K562 (cell line): Measurements from ENCODE around the gene IKZF3. TPM values are rescaled to one million over a fixed set of nuclear protein-coding genes. Genes with fewer than 3 reads are reported as not detected.

Experiments used
- ATAC-seq: fragments of 200-7000 bp; cut with Tn5 transposase; 3 replicates; pipeline ENCODE4 v1.9.1; 2020; ENCODE audit warnings: moderate library complexity
- BruUV-seq: library from RNA; stranded (reverse); fragments of 400-500 nt; replicated peaks from 2 replicates; lab custom pipeline; 2021; lab: Mats Ljungman, UMichigan
- CTCF ChIA-PET: fragments of 300-600 bp; formaldehyde crosslinking; extraction: SDS; loops from one replicate; lab custom pipeline; 2021; ENCODE audit warnings: low intra/inter-chr PET ratio; lab: Yijun Ruan, JAX
- POLR2A ChIA-PET: fragments of 300-600, 350-650 bp; sonication (Branson Sonifier 250); formaldehyde crosslinking; extraction: SDS; loops from one replicate; lab custom pipeline; 2021; ENCODE audit warnings: antibody characterized with exemption, inconsistent platforms; lab: Yijun Ruan, JAX
- DNase-seq, 4 experiments: peaks; one replicate each; pipeline versions ENCODE4 v3.0.0 to v3.0.0-alpha.2; 2011 to 2018; ENCODE audit warnings: low spot score in 3 of 4, mixed read lengths in 3 of 4; ENCODE audit errors: extremely low read depth in 1 of 4
- FAIRE-seq: peaks from 2 replicates; lab custom pipeline; 2011; peaks lifted over from hg19 to GRCh38; lab: Jason Lieb, UNC
- H2AFZ ChIP-seq: 2 replicates; pipeline ENCODE4 v1.6.0; 2011; ENCODE audit warnings: low read depth, low read length, control low read depth, inconsistent platforms
- H3K27ac ChIP-seq: fragments of 200-600 bp; 3 replicates; pipeline ENCODE4 v1.8.0; 2011; ENCODE audit warnings: low read depth, mild to moderate bottlenecking, control low read depth, inconsistent platforms, low read length, moderate library complexity, mixed read lengths; ENCODE audit errors: extremely low read depth
- H3K27me3 ChIP-seq, 2 experiments: fragments of 300-600 bp in 1 of 2; 2 replicates in 1 of 2; 3 replicates in 1 of 2; pipeline versions ENCODE4 v1.6.0 to v1.8.0; 2011; ENCODE audit warnings: inconsistent platforms in 2 of 2, low read length in 2 of 2, mild to moderate bottlenecking in 1 of 2, mixed read lengths in 1 of 2, moderate library complexity in 1 of 2; ENCODE audit not compliant: control insufficient read depth in 2 of 2, insufficient read depth in 2 of 2
- H3K36me3 ChIP-seq: fragments of 300-600 bp; 3 replicates; pipeline ENCODE4 v1.8.0; 2011; ENCODE audit warnings: mild to moderate bottlenecking, low read length, inconsistent platforms; ENCODE audit not compliant: control insufficient read depth, insufficient read depth
- H3K4me1 ChIP-seq, 2 experiments: fragments of 200-600 bp in 1 of 2; replicated peaks in 1 of 2; 2 replicates in 1 of 2; 3 replicates in 1 of 2; pipeline versions ENCODE4 v1.5.1 to v1.8.0; 2011; ENCODE audit warnings: inconsistent platforms in 2 of 2, low read length in 2 of 2, mild to moderate bottlenecking in 1 of 2, mixed read lengths in 1 of 2, moderate library complexity in 1 of 2; ENCODE audit not compliant: control insufficient read depth in 2 of 2, insufficient read depth in 2 of 2
- H3K4me2 ChIP-seq: 2 replicates; pipeline ENCODE4 v1.6.1; 2011; ENCODE audit warnings: low read length, control low read depth, inconsistent platforms, mixed read lengths; ENCODE audit not compliant: insufficient read depth
- H3K4me3 ChIP-seq: fragments of 200-600 bp; sonication (generic), shearing (Covaris generic); 2 replicates; pipeline ENCODE4 v1.5.1; 2016; ENCODE audit warnings: control low read depth, inconsistent platforms
- H3K79me2 ChIP-seq: fragments of 200-600 bp; 3 replicates; pipeline ENCODE4 v1.8.0; 2011; ENCODE audit warnings: low read length, inconsistent platforms; ENCODE audit not compliant: control insufficient read depth, insufficient read depth
- H3K9ac ChIP-seq, 2 experiments: 2 replicates each; pipeline versions ENCODE4 v1.6.0 to v1.6.1; 2011; ENCODE audit warnings: low read depth in 2 of 2, low read length in 2 of 2, control low read depth in 1 of 2, inconsistent platforms in 1 of 2, mild to moderate bottlenecking in 1 of 2, mixed read lengths in 1 of 2; ENCODE audit not compliant: insufficient read depth in 1 of 2
- H3K9me1 ChIP-seq: one replicate; pipeline ENCODE4 v1.6.0; 2011; ENCODE audit warnings: inconsistent platforms, mild to moderate bottlenecking, low read length, moderate library complexity; ENCODE audit not compliant: control insufficient read depth, insufficient read depth
- H3K9me3 ChIP-seq: replicated peaks from 2 replicates; pipeline ENCODE4 v1.5.1; 2011; ENCODE audit warnings: low read depth, low read length, inconsistent platforms; ENCODE audit not compliant: control insufficient read depth, insufficient read depth
- H4K20me1 ChIP-seq: replicated peaks from 2 replicates; pipeline ENCODE4 v1.6.1; 2011; ENCODE audit warnings: low read length, inconsistent platforms, mixed read lengths; ENCODE audit not compliant: control insufficient read depth, insufficient read depth
- ELF1 ChIP-seq: fragments of 200-800 bp; sonication (Bioruptor generic); IDR thresholded peaks from 2 replicates; pipeline ENCODE4 v1.6.1; 2016; ENCODE audit warnings: missing genetic modification characterization, missing compliant biosample characterization
- HDAC6 ChIP-seq: IDR thresholded peaks from 2 replicates; pipeline ENCODE4 v1.6.1; 2012; ENCODE audit warnings: low read depth, mild to moderate bottlenecking, control low read depth, inconsistent platforms, low read length, moderate library complexity
- JUND ChIP-seq, 2 experiments: IDR thresholded peaks; 2 replicates in 1 of 2; 3 replicates in 1 of 2; pipeline ENCODE4 v1.6.1; 2011; ENCODE audit warnings: borderline replicate concordance in 2 of 2, low read depth in 2 of 2, low read length in 2 of 2, improper control_type of control experiment in 1 of 2, missing biosample characterization in 1 of 2, missing genetic modification characterization in 1 of 2, missing genetic modification reagents in 1 of 2
- NCOA1 ChIP-seq: fragments of 450-650 bp; IDR thresholded peaks from 2 replicates; pipeline ENCODE4 v1.6.1; 2016; ENCODE audit warnings: low read depth
- NEUROD1 ChIP-seq: fragments of 150-350 bp; IDR thresholded peaks from 2 replicates; pipeline ENCODE4 v1.6.1; 2014; ENCODE audit warnings: borderline replicate concordance, low read length, low read depth; ENCODE audit not compliant: partially characterized antibody
- POLR2B ChIP-seq: fragments of 450-650 bp; IDR thresholded peaks from 2 replicates; pipeline ENCODE4 v1.6.1; 2018; ENCODE audit warnings: low read depth; ENCODE audit not compliant: partially characterized antibody
- TCF15 ChIP-seq: fragments of 250-450 bp; sonication (Bioruptor Pico); IDR thresholded peaks from 2 replicates; pipeline ENCODE4 v1.8.0; 2022; ENCODE audit warnings: moderate library complexity, mild to moderate bottlenecking, inconsistent platforms
- ZBTB12 ChIP-seq: fragments of 250-450 bp; sonication (Bioruptor Pico); IDR thresholded peaks from 2 replicates; pipeline ENCODE4 v1.4.0; 2020
- ZNF133 ChIP-seq: fragments of 250-450 bp; sonication (Bioruptor Pico); IDR thresholded peaks from 2 replicates; pipeline ENCODE4 v1.4.0; 2020; ENCODE audit warnings: mild to moderate bottlenecking
- ZNF431 ChIP-seq: sonication (generic); formaldehyde crosslinking; IDR thresholded peaks from 2 replicates; pipeline ENCODE4 v1.8.0; 2022; ENCODE audit warnings: mild to moderate bottlenecking, missing genetic modification reagents
- WGBS: fragments of 100-300 bp; shearing (Covaris generic); methylation state at CpG from one replicate; pipeline ENCODE4 v1.1.6; 2016; ENCODE audit warnings: low coverage, mixed read lengths; ENCODE audit not compliant: insufficient coverage; ENCODE audit errors: missing lambda C conversion rate; 5-methylcytosine and 5-hydroxymethylcytosine counted together
- in situ Hi-C: fragments of 300-500 bp; cut with MboI; formaldehyde crosslinking; loops from 4 replicates; pipeline ENCODE4 v1.15.0; 2018; ENCODE audit warnings: inconsistent platforms, mixed read lengths
- intact Hi-C: fragments of 100-400 bp; cut with micrococcal nuclease; formaldehyde crosslinking; loops from 2 replicates; pipeline ENCODE4 v1.14.2; 2022
- polyA plus RNA-seq, 8 experiments: library from polyadenylated mRNA; depleted of rRNA in 4 of 8; stranded (reverse) in 5 of 8; unstranded in 3 of 8; fragments of >200 nt; fragmentation: Nextera tagmentation in 2 of 8; fragmentation: Illumina TruSeq in 1 of 8; extraction: Ambion mirVana in 2 of 8; extraction: Trizol in 1 of 8; gene quantifications; 2 replicates each; pipeline versions ENCODE4 v1.2.1 to v1.2.3, GENCODE V29; 2011 to 2014; ENCODE audit warnings: inconsistent platforms in 1 of 8, missing spikeins in 1 of 8
- total RNA-seq, 7 experiments: library from RNA; depleted of rRNA in 6 of 7; stranded (reverse); fragments of >200 nt in 6 of 7; fragmentation: Illumina TruSeq in 2 of 7; extraction: Trizol in 2 of 7; gene quantifications; 2 replicates each; pipeline versions ENCODE4 v1.2.1 to v1.2.3, GENCODE V29; 2011 to 2021; ENCODE audit warnings: low replicate concordance in 1 of 7

IKZF3 gene
- total and polyA plus RNA-seq, 9 of the 15 experiments (the other 6 are each of a cell fraction or from before 2014, with no cell fraction given), result 0.06 to 1.6 (median 0.62) TPM

DNA sequence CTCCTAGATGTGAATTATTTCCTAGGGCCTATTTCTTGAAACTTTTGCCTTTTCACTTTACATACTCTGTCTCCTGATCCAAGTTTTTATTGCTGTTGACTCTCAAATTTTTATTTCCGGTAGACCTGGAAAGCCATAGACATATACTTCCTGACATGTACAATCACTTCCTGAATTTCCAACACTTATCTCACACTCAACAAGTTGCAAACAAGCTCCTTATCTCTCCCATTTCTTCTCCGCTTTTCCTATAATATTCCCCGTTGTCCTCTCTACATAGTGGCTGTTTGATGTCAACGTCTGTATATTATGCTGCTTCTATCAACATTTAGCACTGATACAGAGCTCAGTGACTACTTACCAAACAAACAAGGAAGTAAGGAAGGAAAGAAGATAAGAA lies 59.3 kb downstream of the IKZF3 start:
- Histone ChIP-seq H3K9me1 (no peaks in the 10 kb centered on the region), H3K4me1 (no peaks in the 10 kb centered on the region; a peak in 1 of 5 replicates), H3K9ac (no peak overlapping the region), H3K79me2 (no peaks in the 10 kb centered on the region), H3K36me3 (no peaks in the 10 kb centered on the region), H3K27ac (no peak overlapping the region), H3K4me2 (no peak overlapping the region), H4K20me1 (no peaks in the 10 kb centered on the region), H2AFZ (no peak overlapping the region), H3K9me3 (no peaks in the 10 kb centered on the region), H3K4me3 (no peak overlapping the region), H3K27me3 (peaks cover 0 to 7% of the 10 kb centered on the region in 2 experiments; a peak in 1 of 5 replicates)
- ChIA-PET CTCF (no interaction called here), POLR2A (interaction anchor here (0.6 to 0.7 kb wide), 2 partner anchors 14 to 723 kb away, joined by 3 read pairs; no protein-coding TSS in a partner anchor)
- DNase-seq (no peak), FAIRE-seq (no peak), ATAC-seq (no peak)
- no TSS peak for BruUV-seq
- in situ Hi-C loops (no loop called here), intact Hi-C loops (no loop called here)
- WGBS, result 0% methylated on average over 4 of the region's 4 CpGs
- TF ChIP-seq NCOA1, result no peak
- TF ChIP-seq ELF1 (tag), result peak; percentile 78

- in situ Hi-C loops, result no loop called here
- H3K9ac ChIP-seq, result no peak overlapping the region
- ChIA-PET CTCF (no interaction called here), POLR2A (interaction anchor here (0.7 kb wide), 1 partner anchor 429 kb away, joined by 4 read pairs; no protein-coding TSS in a partner anchor)
- no peaks in the 10 kb centered on the region for H3K79me2 ChIP-seq
- H3K4me3 ChIP-seq, result no peak overlapping the region
- no peaks in the 10 kb centered on the region for H3K9me3 ChIP-seq
- DNase-seq, result no peak
- FAIRE-seq, result no peak
- H4K20me1 ChIP-seq, result no peaks in the 10 kb centered on the region
- H3K27ac ChIP-seq, result no peak overlapping the region
- H3K27me3 ChIP-seq, result peaks cover 3 to 7% of the 10 kb centered on the region in 2 experiments; a peak in 2 of 5 replicates
- no TSS peak for BruUV-seq
- H3K36me3 ChIP-seq, result no peaks in the 10 kb centered on the region
- no peaks in the 10 kb centered on the region for H3K9me1 ChIP-seq
- WGBS, result 7% methylated on average over 4 of the region's 4 CpGs
- ATAC-seq, result no peak
- intact Hi-C loops, result no loop called here
- H2AFZ ChIP-seq, result no peak overlapping the region
- no peak for TF ChIP-seq POLR2B
- no peak for TF ChIP-seq JUND (IDR thresholded peaks at IDR 0.05; ENCODE audit: borderline replicate concordance, low read depth, low read length)
- TF ChIP-seq JUND (tag; IDR thresholded peaks at IDR 0.05; ENCODE audit: borderline replicate concordance, low read depth, low read length), result no peak
- TF ChIP-seq ZNF431 (CRISPR knock-in tag), result no peak
- TF ChIP-seq NEUROD1, result no peak
- TF ChIP-seq ZBTB12 (CRISPR knock-in tag), result no peak
- TF ChIP-seq HDAC6, result no peak
- TF ChIP-seq TCF15 (CRISPR knock-in tag), result no peak
- TF ChIP-seq ZNF133 (CRISPR knock-in tag), result no peak
- H3K4me1 ChIP-seq, result no peaks in the 10 kb centered on the region; a peak in 1 of 5 replicates
- H3K4me2 ChIP-seq, result no peak overlapping the region
Measured at GRCh38 chr17:39801055-39801454, 63.1 kb downstream of the IKZF3 start.
